SU-DHL-6 (cell line): ENCODE results near the gene KRTAP2-1.
"Not testable (repeated sequence)": the region's sequence is repeated elsewhere in the genome, so short reads cannot be mapped to it uniquely, and the experiment has no call there.

Source experiments
- H2AFZ ChIP-seq: fragments of 200-600 bp; sonication (generic); 2 replicates; pipeline ENCODE4 v1.6.1; 2014; ENCODE audit warnings: low read depth, mild to moderate bottlenecking, moderate library complexity, mixed read lengths, antibody characterized with exemption, low read length; ENCODE audit not compliant: severe bottlenecking
- H3F3A ChIP-seq: fragments of 200-600 bp; shearing (Covaris generic); 2 replicates; pipeline ENCODE4 v1.6.0; 2016; ENCODE audit warnings: antibody characterized with exemption, mild to moderate bottlenecking; ENCODE audit not compliant: insufficient read depth
- H3K27ac ChIP-seq: fragments of 200-600 bp; sonication (generic); 2 replicates; pipeline ENCODE4 v1.5.1; 2016; ENCODE audit warnings: low read depth, mild to moderate bottlenecking, low read length, moderate library complexity, mixed read lengths
- H3K27me3 ChIP-seq: fragments of 200-600 bp; sonication (generic), shearing (Covaris generic); 2 replicates; pipeline ENCODE4 v1.6.0; 2014; ENCODE audit warnings: mild to moderate bottlenecking, low read length
- H3K36me3 ChIP-seq: fragments of 200-600 bp; sonication (generic); 2 replicates; pipeline ENCODE4 v1.6.1; 2014; ENCODE audit warnings: mild to moderate bottlenecking, low read length, mixed read lengths
- H3K4me2 ChIP-seq: fragments of 300-600, 200-600 bp; shearing (Covaris generic), sonication (generic); 2 replicates; pipeline ENCODE4 v1.6.0; 2014; ENCODE audit warnings: low read length, low read depth, mild to moderate bottlenecking; ENCODE audit not compliant: poor library complexity, severe bottlenecking
- H3K4me3 ChIP-seq: fragments of 200-600 bp; sonication (generic); 2 replicates; pipeline ENCODE4 v1.5.1; 2014; ENCODE audit warnings: antibody characterized with exemption, low read length, mild to moderate bottlenecking, mixed read lengths; ENCODE audit not compliant: insufficient read depth, poor library complexity, severe bottlenecking
- H3K79me2 ChIP-seq: fragments of 200-600 bp; sonication (generic); 2 replicates; pipeline ENCODE4 v1.6.1; 2014; ENCODE audit warnings: mild to moderate bottlenecking, low read length, moderate library complexity; ENCODE audit not compliant: insufficient read depth
- H3K9ac ChIP-seq: fragments of 200-600 bp; sonication (generic); 2 replicates; pipeline ENCODE4 v1.7.0; 2014; ENCODE audit warnings: mild to moderate bottlenecking, low read length
- H3K9me2 ChIP-seq: fragments of 200-600 bp; sonication (generic); replicated peaks from 2 replicates; pipeline ENCODE4 v1.6.1; 2014; ENCODE audit warnings: low read length; ENCODE audit not compliant: insufficient read depth
- H3K9me3 ChIP-seq: fragments of 200-600 bp; sonication (generic); 2 replicates; pipeline ENCODE4 v1.6.1; 2014; ENCODE audit warnings: low read length, mixed read lengths; ENCODE audit not compliant: insufficient read depth
- H4K20me1 ChIP-seq: fragments of 200-600 bp; sonication (generic); 2 replicates; pipeline ENCODE4 v1.6.1; 2014; ENCODE audit warnings: low read depth, mild to moderate bottlenecking, antibody characterized with exemption, low read length, moderate library complexity, mixed read lengths
- CTCF ChIP-seq: fragments of 200-600 bp; sonication (generic); IDR thresholded peaks from one replicate; pipeline ENCODE4 v1.5.1; 2017; ENCODE audit warnings: antibody characterized with exemption, mild to moderate bottlenecking, low read length, moderate library complexity; ENCODE audit not compliant: insufficient read depth, poor library complexity, severe bottlenecking
- EZH2phosphoT487 ChIP-seq: fragments of 200-600 bp; sonication (generic), shearing (Covaris generic); conservative IDR thresholded peaks from 2 replicates; pipeline ENCODE4 v1.6.1; 2018; ENCODE audit warnings: mild to moderate bottlenecking, antibody characterized with exemption, low read length, moderate library complexity, mixed read lengths

KRTAP2-1 gene

GRCh38 chr17:41057547-41057946 is 10.4 kb upstream of the KRTAP2-1 start:
- Histone ChIP-seq H3K9me3 (no peaks in the 10 kb centered on the region), H3K9ac (no peak overlapping the region), H4K20me1 (no peaks in the 10 kb centered on the region), H2AFZ (no peak overlapping the region), H3F3A (no peaks in the 10 kb centered on the region), H3K4me2 (no peak overlapping the region), H3K36me3 (no peaks in the 10 kb centered on the region), H3K79me2 (no peaks in the 10 kb centered on the region), H3K9me2 (no peaks in the 10 kb centered on the region), H3K27ac (no peak overlapping the region), H3K27me3 (no peaks in the 10 kb centered on the region), H3K4me3 (no peak overlapping the region)
- TF ChIP-seq EZH2phosphoT487, result no peak
- TF ChIP-seq CTCF, result no peak

DNA sequence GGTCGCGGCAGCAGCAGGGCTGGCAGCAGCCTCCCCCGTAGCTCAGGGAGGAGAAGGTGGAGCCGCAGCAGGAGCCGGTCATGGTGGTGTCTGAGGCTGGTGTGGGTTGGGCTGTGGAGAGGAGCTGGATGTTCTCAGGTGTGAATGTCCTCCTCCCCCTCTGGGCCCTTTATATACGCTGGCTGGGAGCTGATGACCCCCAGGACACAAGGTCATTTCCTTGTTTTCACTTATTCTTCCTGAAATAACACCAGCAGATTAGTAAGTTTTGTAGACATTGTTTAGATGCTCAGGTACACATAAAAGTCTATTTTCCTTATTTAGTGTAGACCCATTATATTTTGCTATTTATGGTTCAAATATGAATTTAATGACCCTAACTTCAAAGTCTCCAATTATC is 8.0 kb upstream of the KRTAP2-1 start, which contains the start of gene KRTAP2-2:
TSS of gene KRTAP2-2 (minus strand) at position 101 of the 400 bp plus-strand sequence. CDS start at position 82, 19 bp downstream.
- not testable (repeated sequence) for H3K4me2 ChIP-seq, H3K9me3 ChIP-seq, H2AFZ ChIP-seq

GRCh38 chr17:41054556-41054955 is 7.4 kb upstream of the KRTAP2-1 start:
- H3K36me3 ChIP-seq, H2AFZ ChIP-seq, H4K20me1 ChIP-seq, H3K79me2 ChIP-seq, H3K27me3 ChIP-seq, H3K4me3 ChIP-seq, H3K9me2 ChIP-seq, H3K27ac ChIP-seq, H3F3A ChIP-seq, H3K9me3 ChIP-seq, H3K4me2 ChIP-seq, H3K9ac ChIP-seq: not testable (repeated sequence)

More for the DNA sequence above, 8.0 kb upstream of the KRTAP2-1 start, which contains the start of gene KRTAP2-2:
- not testable (repeated sequence) for H3K9me2 ChIP-seq, H3F3A ChIP-seq, H3K27ac ChIP-seq, H3K27me3 ChIP-seq, H3K4me3 ChIP-seq, H3K9ac ChIP-seq, H4K20me1 ChIP-seq, H3K79me2 ChIP-seq, H3K36me3 ChIP-seq

DNA sequence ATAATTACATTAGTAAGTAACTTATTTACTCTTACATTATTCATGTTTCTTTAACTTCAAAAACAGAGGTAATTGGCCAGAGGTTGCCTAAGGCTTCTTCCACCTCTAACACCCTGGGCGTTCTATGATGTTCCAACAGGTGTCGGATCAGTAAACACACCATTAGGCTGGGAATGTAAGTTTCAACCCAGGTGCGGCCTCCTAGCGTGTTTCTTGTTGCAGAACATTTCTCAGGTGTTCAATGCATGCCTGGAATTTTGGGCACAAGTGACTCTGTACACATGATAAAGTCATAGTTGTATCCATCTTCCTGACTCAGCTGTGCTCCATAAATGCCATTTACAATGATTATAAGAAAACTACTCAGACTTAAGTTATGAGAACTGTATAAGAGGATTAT is 6.9 kb upstream of the KRTAP2-1 start:
- Histone ChIP-seq H3K27ac (no peak overlapping the region), H4K20me1 (no peaks in the 10 kb centered on the region), H3F3A (0 out of 2 replicates have a peak, but pooled peaks cover 3% of the 10 kb centered on the region), H3K4me2 (no peak overlapping the region), H3K4me3 (no peak overlapping the region), H3K9me2 (no peaks in the 10 kb centered on the region), H3K79me2 (no peaks in the 10 kb centered on the region), H3K9me3 (no peaks in the 10 kb centered on the region), H2AFZ (no peak overlapping the region), H3K9ac (no peak overlapping the region), H3K36me3 (no peaks in the 10 kb centered on the region), H3K27me3 (no peaks in the 10 kb centered on the region)
- TF ChIP-seq CTCF (no peak), EZH2phosphoT487 (no peak)
